GM12878 (cell line): ENCODE data around the gene CDH4. TPM values are rescaled to one million over a fixed set of nuclear protein-coding genes. Genes with fewer than 3 reads are reported as not detected.

ENCODE experiments used
- ATAC-seq: fragments of 200-7000 bp; cut with Tn5 transposase; 3 replicates; pipeline ENCODE4 v1.9.1; 2020; ENCODE audit warnings: mild to moderate bottlenecking, moderate library complexity
- BruUV-seq: library from RNA; stranded (reverse); fragments of 400-500 nt; replicated peaks from 2 replicates; lab custom pipeline; 2021; lab: Mats Ljungman, UMichigan
- CTCF ChIA-PET: fragments of 300-600 bp; sonication (Branson Sonifier 250); formaldehyde crosslinking; extraction: SDS; loops from one replicate; lab custom pipeline; 2021; ENCODE audit warnings: inconsistent platforms; lab: Yijun Ruan, JAX
- POLR2A ChIA-PET: fragments of 350-600 bp; formaldehyde crosslinking; extraction: SDS; loops from one replicate; lab custom pipeline; 2021; ENCODE audit warnings: inconsistent platforms; lab: Charles Lee
- RAD21 ChIA-PET: fragments of 300-600 bp; sonication (Branson Sonifier 250); formaldehyde crosslinking; loops from one replicate; lab custom pipeline; 2023; ENCODE audit warnings: antibody characterized with exemption; ENCODE audit not compliant: unreplicated experiment; lab: Charles Lee
- SMC1A ChIA-PET: fragments of 300-600 bp; sonication (Branson Sonifier 250); formaldehyde crosslinking; loops from one replicate; lab custom pipeline; 2023; ENCODE audit not compliant: unreplicated experiment, uncharacterized antibody; lab: Charles Lee
- DNase-seq: peaks from one replicate; pipeline ENCODE4 v3.0.0-alpha.2; 2011; ENCODE audit warnings: low read depth, low spot score
- FAIRE-seq: peaks from 3 replicates; lab custom pipeline; 2011; peaks lifted over from hg19 to GRCh38; lab: Jason Lieb, UNC
- H2AFZ ChIP-seq: 2 replicates; pipeline ENCODE4 v1.6.0; 2011; ENCODE audit warnings: low read depth, low read length, control low read depth; ENCODE audit not compliant: control insufficient read depth
- H3K27ac ChIP-seq: 2 replicates; pipeline ENCODE4 v1.5.1; 2011; ENCODE audit warnings: control low read depth; ENCODE audit not compliant: control insufficient read depth, insufficient read depth
- H3K27me3 ChIP-seq, 2 experiments: replicated peaks in 1 of 2; 2 replicates each; pipeline versions ENCODE4 v1.6.0 to v1.6.1; 2011; ENCODE audit warnings: low read length in 1 of 2; ENCODE audit not compliant: control insufficient read depth in 2 of 2, insufficient read depth in 2 of 2
- H3K36me3 ChIP-seq, 2 experiments: 2 replicates each; pipeline ENCODE4 v1.5.1; 2011; ENCODE audit warnings: low read length in 1 of 2; ENCODE audit not compliant: control insufficient read depth in 2 of 2, insufficient read depth in 2 of 2
- H3K4me1 ChIP-seq: 2 replicates; pipeline ENCODE4 v1.6.1; 2011; ENCODE audit warnings: mild to moderate bottlenecking, low read length, moderate library complexity, mixed read lengths; ENCODE audit not compliant: control insufficient read depth, insufficient read depth
- H3K4me2 ChIP-seq: 2 replicates; pipeline ENCODE4 v1.6.0; 2011; ENCODE audit warnings: control low read depth; ENCODE audit not compliant: control insufficient read depth, insufficient read depth
- H3K4me3 ChIP-seq: fragments of 200-600 bp; sonication (generic); 2 replicates; pipeline ENCODE4 v1.5.1; 2016
- H3K79me2 ChIP-seq: 2 replicates; pipeline ENCODE4 v1.6.0; 2011; ENCODE audit warnings: low read length; ENCODE audit not compliant: control insufficient read depth, insufficient read depth
- H3K9ac ChIP-seq: 2 replicates; pipeline ENCODE4 v1.8.0; 2011; ENCODE audit warnings: low read length, control low read depth, mixed read lengths; ENCODE audit not compliant: control insufficient read depth, insufficient read depth
- H3K9me3 ChIP-seq: replicated peaks from 3 replicates; pipeline ENCODE4 v1.5.1; 2011; ENCODE audit warnings: mild to moderate bottlenecking, low read length; ENCODE audit not compliant: control insufficient read depth, insufficient read depth
- H4K20me1 ChIP-seq: 2 replicates; pipeline ENCODE4 v1.6.0; 2011; ENCODE audit not compliant: control insufficient read depth, insufficient read depth
- BACH1 ChIP-seq: fragments of 450-650 bp; IDR thresholded peaks from 2 replicates; pipeline ENCODE4 v1.6.1; 2017; ENCODE audit warnings: mild to moderate bottlenecking, borderline replicate concordance
- BRCA1 ChIP-seq: IDR thresholded peaks from 2 replicates; pipeline ENCODE4 v1.6.1; 2011; ENCODE audit warnings: low read depth, low read length, improper control_type of control experiment
- CHD4 ChIP-seq: fragments of 200-600 bp; sonication (generic); IDR thresholded peaks from 2 replicates; pipeline ENCODE4 v1.6.1; 2016; ENCODE audit warnings: mild to moderate bottlenecking
- ESRRA ChIP-seq: IDR thresholded peaks from 2 replicates; pipeline ENCODE4 v1.6.1; 2012; ENCODE audit warnings: mild to moderate bottlenecking, low read length, improper control_type of control experiment
- FOS ChIP-seq: IDR thresholded peaks from 3 replicates; pipeline ENCODE4 v1.6.1; 2011; ENCODE audit warnings: borderline replicate concordance; ENCODE audit not compliant: insufficient read length; ENCODE audit errors: extremely low read depth
- IRF4 ChIP-seq: IDR thresholded peaks from 2 replicates; pipeline ENCODE4 v1.6.1; 2011; ENCODE audit warnings: low read depth, low read length
- MTA2 ChIP-seq: fragments of 450-650 bp; IDR thresholded peaks from 2 replicates; pipeline ENCODE4 v1.6.1; 2016; ENCODE audit warnings: low read depth, mild to moderate bottlenecking, moderate library complexity
- MYC ChIP-seq: IDR thresholded peaks from 2 replicates; pipeline ENCODE4 v1.6.1; 2011; ENCODE audit warnings: mild to moderate bottlenecking, low read length, moderate library complexity, inconsistent platforms; ENCODE audit not compliant: insufficient read depth, insufficient replicate concordance, insufficient read length, severe bottlenecking
- NFYA ChIP-seq: IDR thresholded peaks from 2 replicates; pipeline ENCODE4 v1.6.1; 2011; ENCODE audit warnings: low read depth, mild to moderate bottlenecking, low read length, improper control_type of control experiment, borderline replicate concordance
- NR2F1 ChIP-seq: fragments of 450-650 bp; conservative IDR thresholded peaks from 2 replicates; pipeline ENCODE4 v1.6.1; 2017; ENCODE audit warnings: mild to moderate bottlenecking
- RBBP5 ChIP-seq: fragments of 200-600 bp; sonication (generic); conservative IDR thresholded peaks from 2 replicates; pipeline ENCODE4 v1.6.1; 2016
- SIX5 ChIP-seq: IDR thresholded peaks from 2 replicates; pipeline ENCODE4 v1.6.1; 2011; ENCODE audit warnings: mild to moderate bottlenecking, low read depth, low read length, moderate library complexity; ENCODE audit not compliant: severe bottlenecking
- SMARCA5 ChIP-seq: fragments of 450-650 bp; IDR thresholded peaks from 2 replicates; pipeline ENCODE4 v1.6.1; 2017; ENCODE audit warnings: mild to moderate bottlenecking
- STAT1 ChIP-seq: fragments of 450-650 bp; conservative IDR thresholded peaks from 2 replicates; pipeline ENCODE4 v1.6.1; 2014; ENCODE audit warnings: antibody characterized with exemption, mild to moderate bottlenecking
- TBL1XR1 ChIP-seq: IDR thresholded peaks from 2 replicates; pipeline ENCODE4 v1.6.1; 2012; ENCODE audit warnings: low read depth, low read length, improper control_type of control experiment
- WRNIP1 ChIP-seq: IDR thresholded peaks from 2 replicates; pipeline ENCODE4 v1.6.1; 2011; ENCODE audit warnings: low read depth, low read length, improper control_type of control experiment, borderline replicate concordance
- ZZZ3 ChIP-seq: IDR thresholded peaks from 2 replicates; pipeline ENCODE4 v1.6.1; 2011; ENCODE audit warnings: low read depth; ENCODE audit not compliant: control insufficient read depth, insufficient read length
- WGBS: methylation state at CpG from one replicate; pipeline ENCODE4 v1.1.6; 2016; ENCODE audit warnings: low lambda C conversion rate; ENCODE audit not compliant: insufficient replicate concordance, insufficient coverage; ENCODE audit errors: missing lambda C conversion rate; 5-methylcytosine and 5-hydroxymethylcytosine counted together
- in situ Hi-C: fragments of 300-500 bp; cut with MboI; formaldehyde crosslinking; loops from 9 replicates; pipeline ENCODE4 v1.14.3; 2018; ENCODE audit warnings: mixed read lengths
- intact Hi-C: fragments of 100-400 bp; cut with micrococcal nuclease; formaldehyde crosslinking; loops from one replicate; pipeline ENCODE4 v1.14.2; 2022; ENCODE audit not compliant: unreplicated experiment
- polyA plus RNA-seq, 11 experiments: library from polyadenylated mRNA; depleted of rRNA in 4 of 11; unstranded in 6 of 11; stranded (reverse) in 5 of 11; fragments of >200 nt; fragmentation: Nextera tagmentation in 4 of 11; fragmentation: Illumina TruSeq in 1 of 11; extraction: Ambion mirVana in 4 of 11; extraction: Trizol in 1 of 11; gene quantifications; 1 replicate in 1 of 11; 2 replicates in 10 of 11; pipeline versions ENCODE4 v1.2.1 to v1.2.3, GENCODE V29; 2011 to 2016; ENCODE audit warnings: inconsistent platforms in 2 of 11, missing spikeins in 2 of 11, low read depth in 1 of 11
- total RNA-seq, 4 experiments: library from RNA; depleted of rRNA in 3 of 4; stranded (reverse); fragments of >200 nt in 3 of 4; fragmentation: Illumina TruSeq in 1 of 4; extraction: Trizol in 1 of 4; gene quantifications; 2 replicates each; pipeline versions ENCODE4 v1.2.1 to v1.2.3, GENCODE V29; 2013 to 2021
- TF ChIP-seq, protein P1 (sequence below): IDR thresholded peaks from 2 replicates; pipeline ENCODE4 v1.6.1; 2012; ENCODE audit warnings: low read length, inconsistent platforms
- TF ChIP-seq, protein P2 (sequence below): fragments of 450-650 bp; IDR thresholded peaks from 2 replicates; pipeline ENCODE4 v1.6.1; 2017; ENCODE audit warnings: mild to moderate bottlenecking, moderate library complexity

CDH4 gene
- total and polyA plus RNA-seq, 10 of the 15 experiments (the other 5 are each of a cell fraction or from before 2014, with no cell fraction given) = not detected

- TF ChIP-seq, protein P1, sequence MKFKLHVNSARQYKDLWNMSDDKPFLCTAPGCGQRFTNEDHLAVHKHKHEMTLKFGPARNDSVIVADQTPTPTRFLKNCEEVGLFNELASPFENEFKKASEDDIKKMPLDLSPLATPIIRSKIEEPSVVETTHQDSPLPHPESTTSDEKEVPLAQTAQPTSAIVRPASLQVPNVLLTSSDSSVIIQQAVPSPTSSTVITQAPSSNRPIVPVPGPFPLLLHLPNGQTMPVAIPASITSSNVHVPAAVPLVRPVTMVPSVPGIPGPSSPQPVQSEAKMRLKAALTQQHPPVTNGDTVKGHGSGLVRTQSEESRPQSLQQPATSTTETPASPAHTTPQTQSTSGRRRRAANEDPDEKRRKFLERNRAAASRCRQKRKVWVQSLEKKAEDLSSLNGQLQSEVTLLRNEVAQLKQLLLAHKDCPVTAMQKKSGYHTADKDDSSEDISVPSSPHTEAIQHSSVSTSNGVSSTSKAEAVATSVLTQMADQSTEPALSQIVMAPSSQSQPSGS = no peak
- no peak for TF ChIP-seq SIX5
- TF ChIP-seq MYC = no peak
- TF ChIP-seq TBL1XR1 = no peak
- no peak for TF ChIP-seq NFYA
- no peak for TF ChIP-seq SMARCA5
- TF ChIP-seq FOS = no peak
- TF ChIP-seq, all 136 proteins: peak for 0
Observed at GRCh38 chr20:61567204-61567603, 315.1 kb downstream of the CDH4 start (continued).

GRCh38 chr20:61569825-61570224 is 317.8 kb downstream of the CDH4 start:
- Histone ChIP-seq H3K79me2 (no peaks in the 10 kb centered on the region), H3K9ac (no peak overlapping the region), H3K27me3 (no peaks in the 10 kb centered on the region), H2AFZ (no peak overlapping the region), H3K4me2 (no peak overlapping the region), H4K20me1 (no peaks in the 10 kb centered on the region), H3K4me3 (no peak overlapping the region), H3K9me3 (no peaks in the 10 kb centered on the region; the same call in 2 of the 3 replicates), H3K4me1 (no peaks in the 10 kb centered on the region), H3K36me3 (no peaks in the 10 kb centered on the region), H3K27ac (no peak overlapping the region)
- POLR2A ChIA-PET = no interaction called here
- CTCF ChIA-PET = no interaction called here
- FAIRE-seq (no peak), ATAC-seq (no peak), DNase-seq (no peak)
- in situ Hi-C loops (no loop called here), intact Hi-C loops (no loop called here)
- 42% methylated on average over 10 of the region's 10 CpGs for WGBS
- no TSS peak for BruUV-seq
- SMC1A ChIA-PET = no interaction called here
- RAD21 ChIA-PET = no interaction called here
- TF ChIP-seq WRNIP1 = no peak
- TF ChIP-seq IRF4 = no peak
- no peak for TF ChIP-seq SMARCA5
- TF ChIP-seq, protein P1 = no peak
- no peak for TF ChIP-seq RBBP5
- no peak for TF ChIP-seq ESRRA
- no peak for TF ChIP-seq STAT1
- no peak for TF ChIP-seq NR2F1
- TF ChIP-seq BRCA1 = no peak
- TF ChIP-seq MTA2 = no peak
- no peak for TF ChIP-seq ZZZ3
- no peak for TF ChIP-seq CHD4
- TF ChIP-seq, protein P2, sequence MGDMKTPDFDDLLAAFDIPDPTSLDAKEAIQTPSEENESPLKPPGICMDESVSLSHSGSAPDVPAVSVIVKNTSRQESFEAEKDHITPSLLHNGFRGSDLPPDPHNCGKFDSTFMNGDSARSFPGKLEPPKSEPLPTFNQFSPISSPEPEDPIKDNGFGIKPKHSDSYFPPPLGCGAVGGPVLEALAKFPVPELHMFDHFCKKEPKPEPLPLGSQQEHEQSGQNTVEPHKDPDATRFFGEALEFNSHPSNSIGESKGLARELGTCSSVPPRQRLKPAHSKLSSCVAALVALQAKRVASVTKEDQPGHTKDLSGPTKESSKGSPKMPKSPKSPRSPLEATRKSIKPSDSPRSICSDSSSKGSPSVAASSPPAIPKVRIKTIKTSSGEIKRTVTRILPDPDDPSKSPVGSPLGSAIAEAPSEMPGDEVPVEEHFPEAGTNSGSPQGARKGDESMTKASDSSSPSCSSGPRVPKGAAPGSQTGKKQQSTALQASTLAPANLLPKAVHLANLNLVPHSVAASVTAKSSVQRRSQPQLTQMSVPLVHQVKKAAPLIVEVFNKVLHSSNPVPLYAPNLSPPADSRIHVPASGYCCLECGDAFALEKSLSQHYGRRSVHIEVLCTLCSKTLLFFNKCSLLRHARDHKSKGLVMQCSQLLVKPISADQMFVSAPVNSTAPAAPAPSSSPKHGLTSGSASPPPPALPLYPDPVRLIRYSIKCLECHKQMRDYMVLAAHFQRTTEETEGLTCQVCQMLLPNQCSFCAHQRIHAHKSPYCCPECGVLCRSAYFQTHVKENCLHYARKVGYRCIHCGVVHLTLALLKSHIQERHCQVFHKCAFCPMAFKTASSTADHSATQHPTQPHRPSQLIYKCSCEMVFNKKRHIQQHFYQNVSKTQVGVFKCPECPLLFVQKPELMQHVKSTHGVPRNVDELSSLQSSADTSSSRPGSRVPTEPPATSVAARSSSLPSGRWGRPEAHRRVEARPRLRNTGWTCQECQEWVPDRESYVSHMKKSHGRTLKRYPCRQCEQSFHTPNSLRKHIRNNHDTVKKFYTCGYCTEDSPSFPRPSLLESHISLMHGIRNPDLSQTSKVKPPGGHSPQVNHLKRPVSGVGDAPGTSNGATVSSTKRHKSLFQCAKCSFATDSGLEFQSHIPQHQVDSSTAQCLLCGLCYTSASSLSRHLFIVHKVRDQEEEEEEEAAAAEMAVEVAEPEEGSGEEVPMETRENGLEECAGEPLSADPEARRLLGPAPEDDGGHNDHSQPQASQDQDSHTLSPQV = no peak
- TF ChIP-seq BACH1 = no peak
